GM12873 (cell line): Measurements from ENCODE around the gene CTTNBP2NL.

Source experiments
- TF ChIP-seq, protein P1 (sequence below): IDR thresholded peaks from 2 replicates; pipeline ENCODE4 v1.5.1; 2012; ENCODE audit warnings: low read depth, mild to moderate bottlenecking, moderate library complexity, low read length, control low read depth; ENCODE audit not compliant: insufficient read depth; ENCODE audit errors: missing control alignments

Gene CTTNBP2NL

DNA sequence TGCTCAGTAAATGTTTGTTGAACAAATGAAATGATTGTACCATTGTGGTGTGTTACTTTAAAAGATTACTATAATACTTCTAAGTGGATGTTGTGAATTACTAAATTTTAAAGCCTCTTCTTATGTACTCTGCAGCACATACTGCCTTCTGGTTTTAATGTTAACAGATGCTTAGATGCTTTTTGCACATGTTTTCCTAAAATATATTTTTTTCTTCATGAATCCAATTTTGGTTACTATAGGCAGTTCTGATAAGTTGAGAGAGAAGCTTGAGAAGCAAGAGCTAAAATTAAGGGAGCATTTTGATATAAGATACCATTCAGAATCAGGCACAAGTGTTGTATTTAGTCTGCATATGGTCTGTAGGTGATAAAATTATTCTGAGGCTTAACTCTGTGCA, 21.3 kb downstream of the CTTNBP2NL start:
- TF ChIP-seq, protein P1, sequence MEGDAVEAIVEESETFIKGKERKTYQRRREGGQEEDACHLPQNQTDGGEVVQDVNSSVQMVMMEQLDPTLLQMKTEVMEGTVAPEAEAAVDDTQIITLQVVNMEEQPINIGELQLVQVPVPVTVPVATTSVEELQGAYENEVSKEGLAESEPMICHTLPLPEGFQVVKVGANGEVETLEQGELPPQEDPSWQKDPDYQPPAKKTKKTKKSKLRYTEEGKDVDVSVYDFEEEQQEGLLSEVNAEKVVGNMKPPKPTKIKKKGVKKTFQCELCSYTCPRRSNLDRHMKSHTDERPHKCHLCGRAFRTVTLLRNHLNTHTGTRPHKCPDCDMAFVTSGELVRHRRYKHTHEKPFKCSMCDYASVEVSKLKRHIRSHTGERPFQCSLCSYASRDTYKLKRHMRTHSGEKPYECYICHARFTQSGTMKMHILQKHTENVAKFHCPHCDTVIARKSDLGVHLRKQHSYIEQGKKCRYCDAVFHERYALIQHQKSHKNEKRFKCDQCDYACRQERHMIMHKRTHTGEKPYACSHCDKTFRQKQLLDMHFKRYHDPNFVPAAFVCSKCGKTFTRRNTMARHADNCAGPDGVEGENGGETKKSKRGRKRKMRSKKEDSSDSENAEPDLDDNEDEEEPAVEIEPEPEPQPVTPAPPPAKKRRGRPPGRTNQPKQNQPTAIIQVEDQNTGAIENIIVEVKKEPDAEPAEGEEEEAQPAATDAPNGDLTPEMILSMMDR: no peak

DNA sequence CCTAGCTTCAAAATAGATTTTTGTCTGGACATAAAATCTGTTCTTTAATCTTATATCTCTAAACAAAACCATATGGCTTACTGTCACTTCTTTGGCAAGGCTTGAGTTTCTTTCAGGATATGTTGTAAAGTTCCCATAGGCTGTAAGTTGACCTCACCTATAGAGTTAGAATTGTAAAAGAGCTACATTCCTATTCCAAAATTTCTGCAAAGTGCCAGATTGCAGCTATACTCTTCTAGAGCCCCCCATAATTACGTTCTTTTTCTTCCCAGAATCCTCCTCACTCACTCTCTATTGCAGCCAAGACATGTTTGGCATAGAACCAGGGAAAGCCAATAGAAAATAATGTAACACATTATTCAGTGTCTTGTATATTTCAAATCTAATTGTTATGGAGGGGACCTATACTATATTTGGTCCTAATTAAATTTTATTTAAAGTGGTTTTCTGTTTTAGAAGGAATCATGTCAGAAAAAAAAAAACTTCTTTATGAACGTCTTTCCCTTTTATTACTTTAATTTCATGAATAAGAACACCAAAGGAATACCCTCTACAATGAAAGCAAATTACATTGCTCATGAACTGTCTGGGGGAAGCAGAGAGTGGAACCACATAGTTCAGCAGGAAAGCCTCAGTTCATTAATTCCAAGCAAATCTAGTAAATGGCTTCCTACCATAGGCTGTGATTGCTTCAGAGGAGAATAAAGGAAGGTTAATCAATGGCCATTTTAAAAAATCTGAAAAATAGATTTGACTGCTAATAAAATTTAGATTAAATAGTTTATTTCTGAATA, 22.3 kb downstream of the CTTNBP2NL start:
- TF ChIP-seq, protein P1: no peak

DNA sequence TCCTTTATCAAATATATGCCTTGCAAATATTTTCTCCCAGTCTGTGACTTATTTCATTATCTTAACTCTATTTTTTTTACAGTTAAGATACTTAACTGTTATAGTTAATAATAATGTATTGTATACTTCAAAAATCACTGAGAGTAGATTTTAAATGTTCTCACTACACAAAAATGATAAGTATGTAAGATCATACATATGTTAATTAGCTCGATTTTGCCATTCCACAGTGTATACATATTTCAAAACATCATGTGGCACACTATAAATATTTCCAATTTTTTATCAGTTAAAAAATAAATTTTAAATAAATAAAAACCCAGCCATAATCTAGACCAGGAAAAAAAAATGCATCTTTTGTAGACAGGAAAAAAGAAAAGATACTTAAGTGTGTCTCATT, 27.2 kb downstream of the CTTNBP2NL start:
- TF ChIP-seq, protein P1: no peak

DNA sequence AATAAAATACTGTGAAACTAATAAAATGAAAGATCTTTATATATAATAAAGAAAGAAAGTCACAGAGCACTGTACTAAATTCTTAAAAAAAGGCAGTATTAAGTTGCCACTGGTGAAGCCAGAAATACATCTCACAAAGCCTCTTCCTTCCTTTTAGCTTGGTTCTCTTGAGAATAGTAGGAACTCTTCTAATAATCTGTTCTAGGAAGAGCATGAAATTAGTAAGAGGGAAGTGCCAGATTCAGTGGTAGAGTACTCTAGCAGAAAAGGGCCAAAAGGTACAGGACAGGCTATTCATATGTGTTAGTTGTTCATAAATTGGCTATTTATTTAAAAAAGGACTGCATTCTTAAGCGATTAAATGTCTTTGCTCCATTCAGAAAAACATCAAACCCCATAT, 33.7 kb downstream of the CTTNBP2NL start:
- TF ChIP-seq, protein P1: no peak

DNA sequence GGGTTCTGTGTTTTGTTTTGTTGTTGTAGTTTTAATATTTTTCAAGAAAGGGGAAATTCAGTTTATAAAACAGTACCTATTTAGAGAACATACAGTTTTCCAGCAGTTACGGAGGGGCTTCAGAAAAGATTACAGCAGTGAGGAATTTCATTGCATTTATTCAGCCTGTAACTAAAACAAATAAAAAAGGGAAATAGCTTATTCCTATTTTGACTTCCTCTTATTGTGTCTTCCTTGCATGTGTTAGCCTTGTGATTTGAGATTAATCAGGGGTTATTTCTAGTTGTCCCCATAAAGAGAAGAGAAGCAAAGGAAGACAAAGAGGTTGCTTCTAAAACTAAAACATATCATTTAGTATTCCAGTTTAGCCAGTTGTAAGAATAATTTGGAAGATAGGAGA, 35.0 kb downstream of the CTTNBP2NL start:
- TF ChIP-seq, protein P1: no peak

DNA sequence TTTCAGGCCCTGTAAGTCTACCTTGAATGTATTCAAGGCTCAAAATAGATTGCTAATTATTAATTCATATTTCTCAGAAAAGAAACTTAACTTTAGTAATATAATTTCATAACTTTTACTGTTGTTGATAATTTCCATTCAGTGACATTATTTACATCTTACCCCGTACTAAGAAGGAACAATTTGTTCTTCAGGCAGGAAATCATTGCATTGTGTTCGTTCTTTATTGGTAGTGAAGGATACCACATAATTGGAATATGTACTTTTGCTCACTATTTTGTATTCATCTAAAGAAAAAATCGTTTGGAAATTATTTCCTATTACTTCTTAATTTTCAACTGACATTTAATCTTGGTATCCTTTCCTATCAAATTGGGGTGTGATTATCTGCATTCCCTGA, 39.4 kb downstream of the CTTNBP2NL start:
- TF ChIP-seq, protein P1: no peak

DNA sequence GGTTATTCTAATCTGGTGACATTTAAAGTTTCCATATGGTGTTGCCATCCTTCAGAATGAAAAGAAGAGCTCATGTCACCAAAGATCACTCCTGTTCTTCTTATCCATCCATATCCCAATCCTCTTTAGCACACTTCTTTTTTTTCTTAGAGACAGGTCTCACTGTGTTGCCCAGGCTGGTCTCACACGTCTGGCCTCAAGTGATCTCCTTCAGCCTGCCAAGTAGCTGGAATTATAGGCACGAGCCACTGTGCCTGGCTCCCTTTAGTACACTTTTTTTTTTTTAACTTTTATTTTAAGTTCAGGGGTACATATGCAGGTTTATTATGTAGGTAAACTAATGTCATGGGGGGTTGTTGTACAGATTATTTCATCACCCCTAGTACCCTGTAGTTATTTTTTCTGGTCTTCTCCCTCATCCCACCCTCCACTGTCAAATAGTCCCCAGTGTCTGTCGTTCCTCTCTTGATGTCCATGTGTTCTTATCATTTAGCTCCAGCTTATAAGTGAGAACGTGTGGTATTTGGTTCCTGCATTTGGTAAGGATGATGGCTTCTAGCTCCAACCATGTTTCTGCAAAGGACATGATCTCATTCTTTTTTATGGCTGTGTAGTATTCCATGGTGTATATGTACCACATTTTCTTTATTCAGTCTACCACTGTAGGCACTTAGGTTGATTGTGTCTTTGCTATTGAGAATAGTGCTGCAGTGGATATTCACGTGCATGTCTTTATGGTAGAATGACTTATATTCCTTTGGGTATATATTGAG, 40.6 kb downstream of the CTTNBP2NL start:
- TF ChIP-seq, protein P1: no peak
